HG02610 (cell line): ENCODE results near the gene TSPAN9.

Source experiments
- ATAC-seq: cut with Tn5 transposase; IDR thresholded peaks from one replicate; pipeline ENCODE4 v1.9.1; 2021; ENCODE audit warnings: mild to moderate bottlenecking, moderate library complexity; ENCODE audit not compliant: unreplicated experiment

The TSPAN9 gene

GRCh38 chr12:3157581-3158323, 80.6 kb downstream of the TSPAN9 start:
- no peak for ATAC-seq

GRCh38 chr12:3158851-3159465, 81.8 kb downstream of the TSPAN9 start:
- no peak for ATAC-seq

DNA sequence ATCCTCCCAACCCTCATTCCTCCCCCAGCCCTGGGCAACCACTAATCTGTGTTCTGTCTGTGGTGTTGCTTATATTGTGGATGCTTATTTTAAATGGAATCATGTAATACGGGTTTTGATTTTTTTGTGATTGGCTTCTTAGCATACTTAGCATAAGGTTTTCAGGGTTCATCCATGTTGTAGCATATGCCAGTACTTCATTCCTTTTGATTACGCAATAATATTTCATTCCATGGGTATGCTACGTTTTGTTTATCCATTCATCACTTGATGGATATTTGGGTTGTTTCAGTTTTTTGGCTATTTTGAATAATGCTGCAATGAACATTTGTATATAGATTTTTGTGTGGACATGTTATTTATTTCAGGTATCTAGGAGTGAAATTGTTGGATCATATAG, 82.9 kb downstream of the TSPAN9 start:
- ATAC-seq = no peak

DNA sequence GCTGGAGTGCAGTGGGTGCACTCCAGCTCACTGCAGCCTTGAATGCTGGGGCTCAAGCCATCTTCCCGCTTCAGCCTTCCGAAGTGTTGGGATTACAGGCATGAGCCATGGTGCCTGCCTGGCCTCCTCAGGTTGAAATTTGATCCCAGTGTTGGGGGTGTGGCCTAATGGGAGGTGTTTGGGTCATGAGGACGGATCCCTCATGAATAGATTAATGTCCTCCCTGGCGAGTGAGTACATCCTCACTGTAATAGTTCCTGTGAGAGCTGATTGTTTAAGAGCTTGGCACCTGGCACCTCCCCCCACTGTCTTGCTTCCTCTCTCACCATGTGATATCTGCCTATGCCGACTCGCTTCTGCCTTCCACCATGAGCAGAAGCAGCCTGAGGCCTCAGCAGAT, 84.7 kb downstream of the TSPAN9 start:
- no peak for ATAC-seq

DNA sequence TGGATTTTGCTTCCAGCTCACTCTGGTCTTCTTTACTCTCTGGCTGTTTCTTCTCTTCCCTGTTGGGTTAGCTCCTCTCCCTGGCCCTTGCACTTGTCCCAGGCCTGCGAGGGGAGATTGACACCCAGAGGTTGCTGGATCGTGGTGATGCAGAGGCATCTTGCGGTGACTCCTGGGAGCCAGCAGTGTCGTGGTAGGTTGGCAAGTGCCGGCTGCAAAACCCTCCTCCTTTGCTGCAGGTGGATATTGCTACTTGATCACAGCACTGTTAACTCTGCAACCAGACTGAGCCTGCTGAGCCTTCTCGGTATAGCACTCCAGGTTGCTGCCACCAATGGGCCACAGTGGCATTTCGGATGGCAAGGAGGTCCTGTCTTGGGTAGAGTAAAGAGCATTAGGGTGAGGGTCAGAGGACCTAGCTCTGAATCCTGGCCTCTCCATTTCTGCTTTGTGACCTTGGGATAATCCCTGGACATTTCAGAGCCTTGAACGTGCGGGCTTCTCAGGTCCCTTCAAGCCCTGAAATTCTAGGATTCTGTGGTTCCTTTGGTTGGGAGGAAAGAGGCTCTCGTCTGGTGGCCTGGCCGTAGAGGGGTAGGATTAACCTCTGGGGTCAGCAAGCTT, 87.4 kb downstream of the TSPAN9 start:
- ATAC-seq = no peak

- ATAC-seq = no peak
Measured at GRCh38 chr12:3165078-3165980, 88.2 kb downstream of the TSPAN9 start.

GRCh38 chr12:3167636-3168035, 90.5 kb downstream of the TSPAN9 start:
- ATAC-seq = no peak

DNA sequence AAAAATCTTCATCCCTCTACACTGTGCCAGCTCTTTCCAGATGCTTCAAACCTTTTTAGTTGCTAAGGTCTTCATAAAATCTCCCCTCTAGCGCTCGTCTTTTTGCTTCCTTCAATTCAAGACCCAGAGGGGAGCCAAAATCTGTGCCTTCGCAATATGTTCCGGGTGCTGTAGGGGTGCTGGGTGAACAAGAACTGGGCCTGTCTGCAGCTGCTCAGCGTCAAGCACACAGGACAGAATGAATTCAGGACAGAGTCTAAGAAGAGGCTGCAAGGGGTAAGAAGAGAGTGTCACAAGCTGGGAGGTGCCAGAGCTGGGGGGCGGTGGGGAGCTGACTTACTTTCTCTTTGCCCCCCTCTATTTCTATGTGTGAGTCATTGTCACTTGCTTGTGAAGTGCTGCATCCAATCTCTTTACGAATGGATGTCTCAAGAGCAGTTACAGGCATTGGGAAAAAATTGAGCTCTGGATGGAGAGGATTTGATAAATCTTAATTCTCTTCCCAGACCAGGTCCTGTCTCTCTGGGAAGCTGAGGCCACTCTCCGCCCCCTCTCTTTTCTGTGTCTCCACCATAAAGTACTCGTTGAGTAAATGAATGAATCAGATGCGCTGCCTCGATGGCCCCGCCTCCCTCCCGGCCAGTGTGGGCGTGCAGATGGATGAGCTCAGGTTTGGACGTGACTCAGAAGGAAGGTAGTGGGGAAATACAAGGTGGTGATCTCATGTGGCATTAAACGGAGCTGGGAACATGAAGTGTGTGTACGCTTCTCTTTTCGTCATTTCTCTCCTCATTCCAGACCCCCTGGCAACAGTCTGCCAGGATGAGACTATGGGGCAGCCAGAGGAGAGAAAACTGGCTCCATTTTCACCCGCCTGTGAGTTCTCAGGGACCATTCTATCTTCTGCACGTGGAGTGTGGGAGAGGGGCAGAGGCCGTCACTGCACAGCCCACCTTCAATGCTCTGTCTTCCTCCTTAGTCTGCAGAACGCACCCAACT, 91.3 kb downstream of the TSPAN9 start:
- no peak for ATAC-seq

DNA sequence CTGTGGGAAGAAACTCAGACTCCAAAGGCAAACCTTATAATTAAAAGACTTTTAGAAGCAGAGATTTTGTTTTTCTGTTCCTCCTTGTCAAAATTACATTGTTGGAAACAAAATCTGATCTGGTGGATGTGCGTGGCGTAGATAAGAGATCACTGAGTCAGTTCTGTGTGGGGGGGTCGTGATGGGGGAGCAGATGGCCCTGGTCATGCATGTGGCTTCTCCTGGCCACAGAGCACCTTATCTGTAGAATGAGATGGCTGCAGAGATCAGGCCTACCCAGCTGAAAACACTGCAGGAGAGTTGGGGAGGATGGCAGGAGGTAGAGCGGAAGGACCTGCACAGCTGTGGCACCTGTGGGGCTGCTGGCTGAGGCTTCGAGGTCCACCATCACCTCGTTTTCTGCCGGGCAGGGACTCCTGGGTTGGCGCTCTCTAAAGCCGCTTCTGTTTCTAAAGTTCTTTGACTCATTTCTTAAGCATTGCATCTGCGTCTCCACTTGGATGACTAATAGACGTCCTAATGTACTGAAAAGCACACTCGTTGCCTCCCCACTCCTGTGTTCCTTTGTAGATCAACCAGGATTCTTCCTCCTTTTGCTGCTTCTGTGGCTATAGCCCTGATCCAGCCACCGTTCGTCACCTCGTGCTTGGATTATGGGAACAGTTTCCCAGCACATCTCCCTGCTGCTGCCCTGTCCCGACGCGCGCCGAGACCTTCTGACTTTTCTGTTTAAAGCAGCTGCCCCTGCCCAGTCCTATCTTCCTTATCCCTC, 93.4 kb downstream of the TSPAN9 start:
- no peak for ATAC-seq

DNA sequence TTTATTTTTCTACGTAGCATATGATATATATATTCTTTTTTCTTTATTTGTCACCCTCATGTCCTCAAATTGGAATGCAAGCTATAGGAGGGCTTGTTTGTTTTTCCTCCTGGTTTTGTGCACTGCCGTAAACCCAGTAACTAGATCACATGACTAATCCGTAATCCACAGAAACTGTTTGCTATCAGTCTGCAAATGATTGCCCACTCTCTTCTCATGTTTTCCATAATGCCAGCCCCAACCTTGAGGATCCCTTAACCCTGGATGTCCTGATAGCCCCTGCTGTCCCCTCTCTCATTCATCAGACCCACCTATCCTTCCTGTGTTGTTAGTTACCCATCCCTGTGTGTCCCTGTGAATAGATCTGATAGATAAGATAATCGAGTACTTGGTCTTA, 94.0 kb downstream of the TSPAN9 start:
- no peak for ATAC-seq

- ATAC-seq = no peak
Measured at GRCh38 chr12:3172124-3173007, 95.2 kb downstream of the TSPAN9 start.

DNA sequence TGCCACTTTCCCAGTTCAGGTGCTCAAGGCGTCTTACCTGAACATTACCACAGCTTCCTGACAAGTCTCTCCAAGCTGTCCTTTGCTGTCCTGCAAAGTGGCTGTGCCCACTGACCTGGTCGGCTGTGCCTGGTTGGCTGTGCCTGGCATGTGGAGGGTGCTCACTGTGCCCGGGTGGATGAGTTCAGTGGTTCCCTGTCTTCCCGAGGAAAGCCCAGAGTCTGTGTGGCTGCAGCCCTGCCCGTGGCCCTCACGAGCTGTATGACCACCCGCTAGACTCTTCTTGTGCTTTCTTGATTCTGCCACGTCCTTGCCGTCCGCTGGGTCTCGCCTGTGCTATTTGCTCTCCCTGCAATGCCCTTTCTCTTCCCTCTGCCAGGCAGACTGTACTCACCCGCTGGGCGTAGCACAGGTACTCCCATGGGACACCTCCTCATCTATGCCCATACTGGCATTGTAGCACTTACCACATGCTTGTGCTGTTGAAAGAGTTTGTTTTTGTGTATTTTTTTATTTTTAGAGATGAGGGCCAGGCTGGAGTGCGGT, 95.9 kb downstream of the TSPAN9 start:
- ATAC-seq = no peak

DNA sequence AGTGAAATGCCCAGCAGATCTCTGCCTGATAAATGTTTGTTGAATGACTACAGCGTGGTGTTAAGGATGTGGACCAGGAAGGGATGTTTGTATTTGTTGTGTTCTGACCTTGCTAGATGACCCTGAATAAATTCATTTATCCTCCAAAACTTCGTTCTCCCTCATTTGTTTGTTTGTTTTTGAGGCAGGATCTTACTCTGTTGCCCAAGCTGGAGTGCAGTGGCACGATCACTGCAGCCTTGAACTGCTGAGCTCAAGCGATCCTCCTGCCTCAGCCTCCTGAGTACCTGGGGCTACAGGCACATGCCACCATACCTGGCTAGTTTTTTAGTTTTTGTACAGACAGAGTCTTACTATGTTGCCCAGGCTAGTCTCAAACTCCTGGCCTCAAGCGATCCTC, 96.7 kb downstream of the TSPAN9 start:
- ATAC-seq = no peak

- ATAC-seq = no peak
Measured at GRCh38 chr12:3175238-3175637, 98.1 kb downstream of the TSPAN9 start.

DNA sequence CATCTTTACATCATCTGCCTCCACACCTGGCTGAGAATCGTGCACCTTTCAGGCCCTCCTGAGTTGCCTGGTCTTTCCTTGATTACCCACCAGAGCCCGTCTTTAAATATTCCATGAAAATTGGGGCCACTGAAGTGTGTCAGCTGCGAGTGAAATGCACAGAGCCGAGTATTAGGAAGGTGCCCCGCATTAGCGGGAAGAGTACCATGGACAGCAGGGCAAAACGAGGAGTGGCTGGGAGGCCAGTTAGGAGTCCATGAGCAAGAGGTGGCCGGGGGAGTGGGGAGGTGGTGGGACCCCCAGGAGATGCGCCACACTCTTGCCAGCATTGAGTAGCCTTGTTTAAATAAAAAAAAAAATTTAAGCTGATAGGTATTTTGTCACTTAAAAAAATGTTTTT, 99.6 kb downstream of the TSPAN9 start:
- ATAC-seq = no peak

DNA sequence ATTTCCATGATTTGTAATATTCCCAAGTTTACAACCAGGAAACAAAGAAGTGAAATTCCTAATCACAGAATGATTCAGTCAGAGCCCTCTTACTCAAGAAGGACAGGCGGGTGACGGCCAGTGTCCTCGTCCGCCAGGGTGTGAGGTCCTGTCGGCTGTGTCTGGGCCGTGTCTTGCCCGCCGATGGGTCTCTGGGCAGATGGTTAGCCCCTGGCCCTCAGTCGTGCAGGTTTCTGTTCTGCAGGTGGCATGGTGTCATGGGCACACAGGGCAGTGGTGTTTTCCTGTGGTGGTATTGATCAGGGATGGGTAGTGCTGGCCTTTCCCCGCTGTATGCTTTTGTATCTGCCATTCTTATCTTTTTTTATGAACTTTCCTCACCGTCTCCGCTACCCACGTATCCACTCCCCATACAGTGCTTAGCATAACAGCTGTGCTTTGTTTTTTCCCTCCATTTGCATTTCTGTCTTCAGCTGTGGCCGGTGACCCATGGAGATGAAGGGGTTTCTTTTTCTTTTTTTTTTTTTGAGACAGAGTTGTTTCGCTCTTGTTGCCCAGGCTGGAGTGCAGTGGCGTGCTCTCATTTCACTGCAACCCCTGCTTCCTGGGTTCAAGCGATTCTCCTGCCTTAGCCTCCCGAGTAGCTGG, 100.7 kb downstream of the TSPAN9 start:
- peak; percentile 50 for ATAC-seq

GRCh38 chr12:3178671-3179313, 101.6 kb downstream of the TSPAN9 start:
- ATAC-seq = no peak
